ENCODE data around the gene FBXL7. TPM values are rescaled to one million over a fixed set of nuclear protein-coding genes. Genes with fewer than 3 reads are reported as not detected.

The FBXL7 gene
- total RNA-seq, 2 experiments from 2014 or later = not detected

- intact Hi-C loops (cut with micrococcal nuclease) = no loop called here
- Mint-ChIP-seq H3K27ac (no peak overlapping the region), H3K36me3 (ENCODE audit: low read depth) (no peaks in the 10 kb centered on the region), H3K27me3 (no peaks in the 10 kb centered on the region), H3K4me1 (ENCODE audit: low read depth) (no peaks in the 10 kb centered on the region), H3K4me3 (no peak overlapping the region), H3K9me3 (no peaks in the 10 kb centered on the region)
- ChIA-PET CTCF (no interaction called here), POLR2A (no interaction called here)
- no peak for DNase-seq
- no peak for ATAC-seq
- TF ChIP-seq, protein P1, sequence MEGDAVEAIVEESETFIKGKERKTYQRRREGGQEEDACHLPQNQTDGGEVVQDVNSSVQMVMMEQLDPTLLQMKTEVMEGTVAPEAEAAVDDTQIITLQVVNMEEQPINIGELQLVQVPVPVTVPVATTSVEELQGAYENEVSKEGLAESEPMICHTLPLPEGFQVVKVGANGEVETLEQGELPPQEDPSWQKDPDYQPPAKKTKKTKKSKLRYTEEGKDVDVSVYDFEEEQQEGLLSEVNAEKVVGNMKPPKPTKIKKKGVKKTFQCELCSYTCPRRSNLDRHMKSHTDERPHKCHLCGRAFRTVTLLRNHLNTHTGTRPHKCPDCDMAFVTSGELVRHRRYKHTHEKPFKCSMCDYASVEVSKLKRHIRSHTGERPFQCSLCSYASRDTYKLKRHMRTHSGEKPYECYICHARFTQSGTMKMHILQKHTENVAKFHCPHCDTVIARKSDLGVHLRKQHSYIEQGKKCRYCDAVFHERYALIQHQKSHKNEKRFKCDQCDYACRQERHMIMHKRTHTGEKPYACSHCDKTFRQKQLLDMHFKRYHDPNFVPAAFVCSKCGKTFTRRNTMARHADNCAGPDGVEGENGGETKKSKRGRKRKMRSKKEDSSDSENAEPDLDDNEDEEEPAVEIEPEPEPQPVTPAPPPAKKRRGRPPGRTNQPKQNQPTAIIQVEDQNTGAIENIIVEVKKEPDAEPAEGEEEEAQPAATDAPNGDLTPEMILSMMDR (IDR thresholded peaks at IDR 0.05) = no peak
These were observed 18.8 kb downstream of the FBXL7 start for GRCh38 chr5:15518786-15519185.

DNA sequence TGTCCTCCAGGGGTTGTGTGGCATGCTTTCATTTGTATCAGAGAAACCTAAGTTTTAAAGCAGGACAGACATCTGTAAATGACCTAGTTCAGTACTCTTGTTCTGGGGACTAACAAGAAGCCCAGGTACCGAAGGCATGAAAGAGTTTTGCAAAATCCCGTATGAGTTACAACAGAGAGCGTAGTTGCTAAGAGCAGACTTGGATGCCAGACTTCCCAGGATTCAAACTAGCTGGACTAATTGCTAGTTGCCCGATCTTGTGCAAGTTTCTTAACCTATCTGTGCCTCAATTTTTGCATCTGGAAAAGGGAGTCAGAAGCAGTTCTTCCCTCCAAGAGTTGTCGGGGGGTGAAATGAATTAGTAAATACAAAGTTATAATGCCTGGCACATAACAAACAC lies 20.9 kb downstream of the FBXL7 start:
- ATAC-seq (no peak), DNase-seq (no peak)
- Mint-ChIP-seq H3K27me3 (no peaks in the 10 kb centered on the region), H3K27ac (no peak overlapping the region), H3K4me1 (ENCODE audit: low read depth) (no peaks in the 10 kb centered on the region), H3K36me3 (ENCODE audit: low read depth) (no peaks in the 10 kb centered on the region), H3K9me3 (no peaks in the 10 kb centered on the region), H3K4me3 (no peak overlapping the region)
- POLR2A ChIA-PET = no interaction called here
- TF ChIP-seq, protein P1 (IDR thresholded peaks at IDR 0.05) = no peak
- CTCF ChIA-PET = no interaction called here
- intact Hi-C loops (cut with micrococcal nuclease) = no loop called here

- Mint-ChIP-seq H3K36me3 (ENCODE audit: low read depth) (no peaks in the 10 kb centered on the region), H3K4me1 (ENCODE audit: low read depth) (no peaks in the 10 kb centered on the region), H3K9me3 (no peaks in the 10 kb centered on the region), H3K27ac (no peak overlapping the region), H3K27me3 (no peaks in the 10 kb centered on the region), H3K4me3 (no peak overlapping the region)
- ChIA-PET CTCF (no interaction called here), POLR2A (no interaction called here)
- TF ChIP-seq, protein P1 (IDR thresholded peaks at IDR 0.05) = no peak
- DNase-seq (no peak), ATAC-seq (no peak)
- intact Hi-C loops (cut with micrococcal nuclease) = no loop called here
These were observed 21.6 kb downstream of the FBXL7 start for GRCh38 chr5:15521381-15522186.

DNA sequence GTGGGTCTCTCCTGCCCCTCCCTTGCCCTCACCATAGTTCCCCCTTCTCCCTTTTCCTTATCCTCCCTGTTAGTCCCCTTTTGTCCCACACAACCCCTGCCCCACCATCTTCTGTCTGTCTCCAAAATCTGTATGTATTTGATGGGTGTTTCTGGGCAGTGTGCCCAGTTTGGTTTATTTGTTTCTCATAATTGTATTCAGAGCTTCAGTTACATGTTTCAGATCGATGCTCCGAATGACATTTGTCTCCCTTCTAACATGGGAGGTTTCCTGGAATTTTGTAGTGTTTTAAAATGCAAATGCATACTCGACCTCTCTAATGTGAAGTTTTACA lies 22.2 kb downstream of the FBXL7 start:
- ATAC-seq = no peak
- Mint-ChIP-seq H3K4me3 (no peak overlapping the region), H3K27ac (no peak overlapping the region), H3K4me1 (ENCODE audit: low read depth) (no peaks in the 10 kb centered on the region), H3K9me3 (no peaks in the 10 kb centered on the region), H3K36me3 (ENCODE audit: low read depth) (no peaks in the 10 kb centered on the region), H3K27me3 (no peaks in the 10 kb centered on the region)
- ChIA-PET POLR2A (no interaction called here), CTCF (no interaction called here)
- TF ChIP-seq, protein P1 (IDR thresholded peaks at IDR 0.05) = no peak
- intact Hi-C loops (cut with micrococcal nuclease) = no loop called here
- no peak for DNase-seq

GRCh38 chr5:15524712-15525111 lies 24.7 kb downstream of the FBXL7 start:
- ChIA-PET POLR2A (no interaction called here), CTCF (no interaction called here)
- Mint-ChIP-seq H3K4me1 (ENCODE audit: low read depth) (no peaks in the 10 kb centered on the region), H3K36me3 (ENCODE audit: low read depth) (no peaks in the 10 kb centered on the region), H3K27ac (no peak overlapping the region), H3K9me3 (no peaks in the 10 kb centered on the region), H3K4me3 (no peak overlapping the region), H3K27me3 (no peaks in the 10 kb centered on the region)
- TF ChIP-seq, protein P1 (IDR thresholded peaks at IDR 0.05) = no peak
- DNase-seq (no peak), ATAC-seq (no peak)
- intact Hi-C loops (cut with micrococcal nuclease) = no loop called here
